Common myeloid progenitor, CD34-positive (primary cell): Measurements from ENCODE around the gene CRIM1.

Experiments used
- CTCF ChIA-PET: fragments of 350-600 bp; sonication (Branson Sonifier 250); formaldehyde crosslinking; loops from one replicate; lab custom pipeline; 2021; ENCODE audit warnings: antibody characterized with exemption; lab: Charles Lee
- POLR2A ChIA-PET: fragments of 350-600 bp; sonication (Branson Sonifier 250); formaldehyde crosslinking; loops from one replicate; lab custom pipeline; 2021; ENCODE audit warnings: antibody characterized with exemption; lab: Charles Lee
- DNase-seq, 3 donors: peaks; one replicate each; pipeline versions ENCODE4 v3.0.0 to v3.0.0-alpha.2; 2013
- H3K27ac ChIP-seq, 2 experiments: 1 replicate in 1 of 2; 2 replicates in 1 of 2; pipeline ENCODE4 v1.7.0; 2013; ENCODE audit warnings: inconsistent platforms in 2 of 2, low read length in 2 of 2, mild to moderate bottlenecking in 2 of 2, low read depth in 1 of 2, moderate library complexity in 1 of 2; ENCODE audit not compliant: severe bottlenecking in 2 of 2, insufficient read depth in 1 of 2, poor library complexity in 1 of 2
- H3K27me3 ChIP-seq, 5 experiments: replicated peaks in 2 of 5; 1 replicate in 3 of 5; 2 replicates in 2 of 5; pipeline versions ENCODE4 v1.6.1 to v1.7.0; 2013; ENCODE audit warnings: low read length in 4 of 5, mild to moderate bottlenecking in 2 of 5, moderate library complexity in 2 of 5, inconsistent platforms in 1 of 5; ENCODE audit not compliant: insufficient read depth in 5 of 5, control insufficient read depth in 4 of 5
- H3K36me3 ChIP-seq, 4 experiments: 1 replicate in 2 of 4; 2 replicates in 2 of 4; pipeline versions ENCODE4 v1.6.1 to v1.7.0; 2013; ENCODE audit warnings: low read length in 3 of 4, control low read depth in 1 of 4, mild to moderate bottlenecking in 1 of 4; ENCODE audit not compliant: control insufficient read depth in 4 of 4, insufficient read depth in 4 of 4
- H3K4me1 ChIP-seq, 4 experiments: 1 replicate in 3 of 4; 2 replicates in 1 of 4; pipeline versions ENCODE4 v1.6.1 to v1.7.1; 2013; ENCODE audit warnings: low read length in 3 of 4, mild to moderate bottlenecking in 3 of 4, control low read depth in 1 of 4, inconsistent platforms in 1 of 4, moderate library complexity in 1 of 4; ENCODE audit not compliant: control insufficient read depth in 4 of 4, insufficient read depth in 4 of 4; ENCODE audit errors: control extremely low read depth in 1 of 4
- H3K4me3 ChIP-seq, 7 experiments: 1 replicate in 4 of 7; 2 replicates in 3 of 7; pipeline versions ENCODE4 v1.5.1 to v1.7.0; 2013; ENCODE audit warnings: mild to moderate bottlenecking in 7 of 7, low read length in 6 of 7, moderate library complexity in 6 of 7, inconsistent platforms in 2 of 7, low read depth in 2 of 7, control low read depth in 1 of 7; ENCODE audit not compliant: insufficient read depth in 4 of 7, control insufficient read depth in 1 of 7; ENCODE audit errors: extremely low read depth in 1 of 7
- H3K9me3 ChIP-seq, 5 experiments: 1 replicate in 4 of 5; 2 replicates in 1 of 5; pipeline versions ENCODE4 v1.6.1 to v1.7.1; 2013; ENCODE audit warnings: low read length in 4 of 5, mild to moderate bottlenecking in 2 of 5, inconsistent platforms in 1 of 5, low read depth in 1 of 5, moderate library complexity in 1 of 5; ENCODE audit not compliant: control insufficient read depth in 4 of 5, insufficient read depth in 2 of 5; ENCODE audit errors: control extremely low read depth in 1 of 5
- WGBS: methylation state at CpG from one replicate; pipeline ENCODE4 v1.1.5; 2013; ENCODE audit not compliant: insufficient coverage; 5-methylcytosine and 5-hydroxymethylcytosine counted together

The CRIM1 gene

GRCh38 chr2:36536776-36537175 is 181.2 kb downstream of the CRIM1 start:
- no peaks in the 10 kb centered on the region for H3K27me3 ChIP-seq
- peaks cover 0 to 9% (median 4%) of the 10 kb centered on the region in 4 experiments for H3K4me1 ChIP-seq
- no peak for DNase-seq
- no peak overlapping the region for H3K27ac ChIP-seq
- H3K9me3 ChIP-seq = no peaks in the 10 kb centered on the region
- H3K4me3 ChIP-seq = no peak overlapping the region
- peaks cover 0 to 7% (median 3%) of the 10 kb centered on the region in 4 experiments for H3K36me3 ChIP-seq
- CTCF ChIA-PET = interaction anchor here (0.9 to 3.1 kb wide), 3 partner anchors 9 to 127 kb away, joined by 3 to 8 read pairs (median 4); no protein-coding TSS in a partner anchor
- POLR2A ChIA-PET = no interaction called here
- WGBS = 57% methylated on average over 2 of the region's 3 CpGs

- H3K4me1 ChIP-seq = peaks cover 0 to 18% (median 8%) of the 10 kb centered on the region in 4 experiments
- DNase-seq = peak; percentile 24 to 79 (median 67)
- ChIA-PET POLR2A (no interaction called here), CTCF (interaction anchor here (1.0 to 3.1 kb wide), 3 partner anchors 8 to 18 kb away, joined by 3 to 8 read pairs (median 4); no protein-coding TSS in a partner anchor)
- H3K36me3 ChIP-seq = peaks cover 0 to 9% (median 1%) of the 10 kb centered on the region in 4 experiments
- 57% methylated on average over 2 of the region's 5 CpGs for WGBS
- H3K4me3 ChIP-seq = no peak overlapping the region
- H3K27ac ChIP-seq = no peak overlapping the region
- H3K9me3 ChIP-seq = no peaks in the 10 kb centered on the region
- no peaks in the 10 kb centered on the region for H3K27me3 ChIP-seq
Observed at GRCh38 chr2:36538335-36538734, 182.8 kb downstream of the CRIM1 start.

DNA sequence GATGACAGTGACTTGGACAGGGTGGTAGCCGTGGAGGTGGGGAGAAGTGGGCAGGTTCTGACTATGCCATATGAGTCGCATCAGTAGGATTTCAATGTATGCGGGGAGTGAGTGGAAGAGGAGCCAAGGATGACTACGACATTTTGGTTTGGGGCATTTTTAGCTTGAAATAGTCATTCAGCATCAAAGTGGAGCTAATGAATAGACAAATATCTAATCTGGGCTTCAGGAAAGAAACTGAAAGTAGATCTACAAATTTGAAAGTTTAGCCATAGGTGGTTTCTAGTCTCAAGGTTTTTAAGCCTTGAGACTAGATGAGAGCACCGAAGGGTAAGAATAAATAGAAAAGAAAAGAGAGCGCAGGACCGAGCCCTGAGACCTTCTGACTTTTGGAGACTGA is 184.1 kb downstream of the CRIM1 start:
- Histone ChIP-seq H3K4me1 (peaks cover 0 to 18% (median 8%) of the 10 kb centered on the region in 4 experiments), H3K4me3 (no peak overlapping the region), H3K27ac (no peak overlapping the region), H3K36me3 (peaks cover 1 to 12% (median 7%) of the 10 kb centered on the region in 4 experiments), H3K27me3 (no peaks in the 10 kb centered on the region), H3K9me3 (no peaks in the 10 kb centered on the region)
- WGBS = 100% methylated on average over 6 of the region's 7 CpGs
- CTCF ChIA-PET = no interaction called here
- DNase-seq = no peak
- POLR2A ChIA-PET = no interaction called here

GRCh38 chr2:36540986-36541754 is 185.6 kb downstream of the CRIM1 start:
- peaks cover 3 to 12% (median 11%) of the 10 kb centered on the region in 4 experiments for H3K36me3 ChIP-seq
- H3K4me3 ChIP-seq = no peak overlapping the region
- no peak for DNase-seq
- CTCF ChIA-PET = interaction anchor here (1.1 to 1.2 kb wide), 3 partner anchors 17 to 123 kb away, joined by 3 read pairs; no protein-coding TSS in a partner anchor
- no peaks in the 10 kb centered on the region for H3K9me3 ChIP-seq
- peaks cover 0 to 18% (median 8%) of the 10 kb centered on the region in 4 experiments for H3K4me1 ChIP-seq
- H3K27me3 ChIP-seq = no peaks in the 10 kb centered on the region
- no peak overlapping the region for H3K27ac ChIP-seq
- WGBS = 97% methylated on average over 5 of the region's 11 CpGs
- POLR2A ChIA-PET = interaction anchor here (0.6 kb wide), 1 partner anchor 13 kb away, joined by 3 read pairs; no protein-coding TSS in a partner anchor

GRCh38 chr2:36541891-36542595 is 186.5 kb downstream of the CRIM1 start:
- 53% methylated on average over 4 of the region's 4 CpGs for WGBS
- POLR2A ChIA-PET = no interaction called here
- peaks cover 0 to 18% (median 8%) of the 10 kb centered on the region in 4 experiments for H3K4me1 ChIP-seq
- H3K9me3 ChIP-seq = no peaks in the 10 kb centered on the region
- no peaks in the 10 kb centered on the region for H3K27me3 ChIP-seq
- CTCF ChIA-PET = interaction anchor here (1.1 to 1.2 kb wide), 3 partner anchors 18 to 122 kb away, joined by 3 read pairs; no protein-coding TSS in a partner anchor
- peak; percentile 7 to 52 (median 35) for DNase-seq
- H3K36me3 ChIP-seq = peaks cover 3 to 14% (median 12%) of the 10 kb centered on the region in 4 experiments
- no peak overlapping the region for H3K27ac ChIP-seq
- H3K4me3 ChIP-seq = no peak overlapping the region

GRCh38 chr2:36544638-36545338 is 189.2 kb downstream of the CRIM1 start:
- no peak overlapping the region for H3K27ac ChIP-seq
- no peaks in the 10 kb centered on the region for H3K27me3 ChIP-seq
- 100% methylated on average over 3 of the region's 6 CpGs for WGBS
- H3K36me3 ChIP-seq = peaks cover 3 to 27% (median 22%) of the 10 kb centered on the region in 4 experiments
- ChIA-PET CTCF (interaction anchor here (0.8 to 1.5 kb wide), 3 partner anchors 17 to 28 kb away, joined by 3 to 4 read pairs (median 3); no protein-coding TSS in a partner anchor), POLR2A (no interaction called here)
- H3K9me3 ChIP-seq = no peaks in the 10 kb centered on the region
- H3K4me1 ChIP-seq = peaks cover 0 to 23% (median 10%) of the 10 kb centered on the region in 4 experiments
- H3K4me3 ChIP-seq = no peak overlapping the region
- no peak for DNase-seq
